Stimulated activated CD8-positive, alpha-beta memory T cell treated with anti-CD3 and anti-CD28 coated beads, Interleukin-7, amount 100 ng/mL, for 4 hours (primary cell): ENCODE results near the gene KCNMA1.

Source experiments
- DNase-seq, 2 donors: peaks; one replicate each; pipeline ENCODE4 v3.0.0-alpha.2; 2020; ENCODE audit warnings: low read depth in 2 of 2

The KCNMA1 gene

DNA sequence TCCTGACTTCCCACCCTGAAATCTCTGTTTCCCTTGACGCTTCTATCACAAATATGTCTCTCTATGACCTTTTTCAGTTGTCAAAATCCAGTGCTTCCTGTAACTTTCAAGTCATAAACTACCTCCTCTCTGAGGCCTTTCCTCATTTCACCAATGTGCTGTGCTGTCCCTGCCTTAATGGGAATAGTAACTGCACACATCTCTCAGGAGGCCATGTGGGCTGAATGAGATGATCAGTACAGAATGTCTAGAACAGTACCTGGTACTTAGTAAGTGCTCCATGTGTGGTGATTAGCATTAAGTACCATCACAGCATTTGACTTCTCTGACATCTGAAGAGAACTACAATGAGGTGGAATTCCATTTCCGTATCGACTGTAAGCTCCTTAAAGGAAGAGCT, 588.5 kb downstream of the KCNMA1 start:
- no peak for DNase-seq

DNA sequence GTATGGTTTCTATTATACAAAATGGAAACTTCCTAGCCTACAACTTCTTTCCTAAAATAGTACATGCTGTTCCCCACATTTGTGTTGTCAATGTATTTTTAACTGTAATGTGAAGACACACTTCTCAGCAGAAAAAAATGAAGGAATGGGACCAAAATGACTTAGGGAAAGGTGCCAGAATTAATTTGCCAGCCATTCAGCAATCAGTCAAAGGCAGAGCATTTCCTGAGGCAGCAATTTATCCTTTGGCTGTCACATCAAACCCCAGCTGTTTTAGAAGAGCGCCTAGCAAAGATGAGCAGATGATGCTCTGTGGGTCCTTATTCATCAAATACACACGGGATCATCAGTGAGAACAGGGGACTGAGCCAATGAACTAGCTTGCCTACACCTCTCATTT, 592.5 kb downstream of the KCNMA1 start:
- DNase-seq: no peak

DNA sequence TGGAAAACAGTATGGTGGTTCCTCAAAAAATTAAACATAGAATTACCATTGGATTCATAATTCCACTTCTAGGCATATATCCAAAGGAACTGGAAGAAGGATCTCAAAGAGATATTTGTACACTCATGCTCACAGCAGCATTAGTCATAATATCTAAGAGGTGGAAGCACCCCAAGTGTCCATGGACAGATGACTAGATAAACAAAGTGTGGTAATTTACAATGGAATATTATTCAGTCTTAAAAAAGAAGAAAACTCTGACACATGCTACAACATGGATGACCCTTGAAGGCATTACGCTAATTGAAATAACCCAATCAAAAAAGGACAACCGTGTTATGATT, 594.2 kb downstream of the KCNMA1 start:
- DNase-seq: no peak

DNA sequence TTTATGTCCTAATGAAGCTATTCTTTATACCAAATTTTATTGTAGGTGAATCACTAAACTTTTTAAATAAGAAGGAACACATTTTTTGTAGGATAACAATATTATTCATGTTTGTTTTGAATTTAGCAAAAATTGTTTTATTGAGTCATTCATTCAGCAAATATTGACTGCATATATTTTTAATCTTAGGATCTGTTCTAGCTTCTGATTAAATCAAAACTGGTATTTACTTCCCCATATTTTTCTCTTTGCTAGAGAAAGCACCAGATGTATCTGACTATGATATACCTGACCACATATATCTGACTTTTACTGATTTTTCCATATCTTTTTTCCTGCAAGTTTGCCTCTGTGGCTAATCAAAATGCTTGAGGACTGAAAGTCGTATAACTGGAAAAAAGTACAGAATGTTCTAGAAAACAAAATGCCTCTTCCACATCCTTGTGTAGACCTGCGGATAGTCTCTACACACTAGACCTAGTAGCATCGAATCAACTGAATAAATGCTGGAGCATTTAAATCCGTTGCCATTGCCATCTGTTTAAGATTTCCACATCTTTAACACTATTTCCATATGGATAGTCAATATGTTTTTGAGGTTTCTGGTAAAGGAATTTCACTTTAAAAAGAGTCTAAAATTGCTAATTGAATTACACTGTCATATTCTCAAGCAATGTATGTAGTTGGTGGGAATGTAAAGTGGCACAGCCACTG, 594.7 kb downstream of the KCNMA1 start:
- DNase-seq: no peak

DNA sequence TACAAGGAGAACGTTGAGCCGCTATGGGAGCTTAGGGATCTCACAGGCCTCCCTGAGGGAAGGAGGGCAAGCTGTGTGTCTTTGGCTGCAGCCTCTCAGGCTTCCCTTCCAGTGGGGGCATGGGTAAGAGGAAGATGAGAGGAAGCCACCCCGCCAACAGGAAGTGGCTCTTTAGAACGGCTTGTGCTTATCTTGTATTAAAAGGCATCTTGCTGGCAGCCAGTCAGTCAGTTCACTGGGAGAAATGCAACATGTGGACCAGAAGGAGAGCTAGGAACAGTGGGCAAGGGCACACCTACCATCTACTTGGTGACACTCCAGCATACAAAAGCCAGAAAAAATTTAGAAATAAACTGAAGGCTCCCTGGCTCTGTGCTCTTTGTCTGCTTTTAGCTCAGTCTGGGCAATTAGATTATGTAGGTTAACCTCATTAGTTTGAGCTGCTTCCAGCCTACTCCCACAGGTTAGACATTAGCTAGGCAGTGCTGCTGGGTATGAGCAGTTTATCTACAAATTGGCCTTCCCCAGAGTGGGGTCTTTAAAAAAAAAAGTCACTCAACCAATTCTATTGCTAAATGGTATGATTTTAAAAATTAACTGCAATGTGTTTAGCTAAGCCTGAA, 595.9 kb downstream of the KCNMA1 start:
- peak in 1 of 2 donors; percentile 3 for DNase-seq

DNA sequence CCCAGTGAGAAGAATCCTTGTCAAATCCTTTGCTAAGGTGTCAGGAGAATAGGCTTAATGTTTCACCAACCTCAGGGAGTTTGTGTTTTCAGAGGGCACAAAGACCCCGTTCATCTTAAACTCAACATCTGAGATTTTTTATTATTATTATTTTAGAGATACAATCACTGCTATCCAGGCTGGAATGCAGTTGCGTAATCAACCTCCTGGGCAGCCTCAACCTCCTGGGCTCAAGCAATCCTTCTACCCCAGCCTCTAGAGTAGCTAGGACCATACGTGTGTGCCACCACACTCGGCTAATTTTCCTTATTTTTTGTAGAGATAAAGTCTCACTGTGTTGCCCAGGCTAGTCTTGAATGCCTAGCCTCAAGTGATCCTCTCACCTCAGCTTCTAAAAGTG, 599.2 kb downstream of the KCNMA1 start:
- no peak for DNase-seq

DNA sequence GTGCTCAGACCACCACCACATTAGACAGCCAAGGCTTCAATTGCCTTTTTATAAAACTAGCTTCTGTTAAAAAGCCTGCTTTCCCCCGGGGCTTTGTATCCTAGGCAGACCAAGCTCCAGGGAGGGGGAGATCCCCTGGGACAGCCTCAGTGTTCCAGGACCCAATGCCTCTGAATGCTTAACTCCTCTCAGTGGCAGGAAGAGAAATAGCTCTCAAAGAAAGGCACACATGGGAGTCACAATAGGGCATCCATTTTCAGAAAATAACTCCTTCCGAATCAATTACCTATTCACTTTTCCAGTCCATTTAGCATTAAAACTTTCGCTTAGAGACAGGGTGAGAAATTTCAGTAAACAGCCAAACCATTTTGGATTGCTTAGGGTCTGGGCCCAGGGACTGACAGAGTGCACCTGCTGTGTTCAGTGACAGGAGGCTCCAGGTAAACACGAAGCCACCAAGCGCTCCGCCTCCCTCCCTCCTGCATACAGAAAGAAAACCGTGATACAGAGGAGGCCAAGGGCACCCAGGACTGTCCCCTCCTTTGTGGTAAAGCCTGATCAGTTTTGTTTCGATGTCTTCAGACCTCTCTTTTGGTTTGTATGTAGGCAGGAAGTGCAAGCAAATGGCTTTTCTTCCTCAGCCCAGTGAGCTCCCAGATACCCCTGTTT, 599.7 kb downstream of the KCNMA1 start:
- no peak for DNase-seq

DNA sequence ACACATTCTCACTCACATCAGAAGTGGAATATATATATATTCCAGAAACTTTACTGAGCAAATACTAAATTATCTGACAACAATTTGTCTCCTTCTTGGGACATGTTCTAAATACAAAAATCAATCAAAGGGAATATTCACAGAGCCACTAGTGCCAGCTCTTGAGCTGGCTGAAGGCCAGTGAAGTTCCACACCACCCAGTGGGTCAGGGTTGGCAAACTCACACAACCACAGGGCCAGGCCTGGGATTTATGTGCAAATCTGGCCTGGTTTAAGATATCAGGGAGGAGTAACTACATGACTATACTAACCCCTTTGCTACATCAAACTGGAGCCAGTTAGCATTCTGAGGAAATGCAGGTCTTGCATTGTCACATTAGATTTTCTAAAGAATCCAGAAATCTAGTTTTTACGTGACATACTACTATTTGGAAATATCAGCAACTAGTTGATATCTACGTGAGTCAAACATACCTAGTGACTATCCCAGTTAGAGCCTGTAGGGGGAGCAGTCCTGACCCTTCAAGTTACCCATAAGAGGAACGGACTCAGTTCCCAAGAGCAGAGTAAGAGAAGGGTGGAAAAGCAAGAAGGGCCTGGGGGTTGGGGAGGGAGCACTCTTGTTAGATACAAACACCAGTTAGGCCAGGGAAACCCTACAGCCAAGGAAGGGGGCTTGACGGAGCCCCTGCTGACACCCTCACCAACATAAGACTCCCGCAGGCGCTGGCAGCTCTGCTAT, 600.4 kb downstream of the KCNMA1 start:
- DNase-seq: no peak

DNA sequence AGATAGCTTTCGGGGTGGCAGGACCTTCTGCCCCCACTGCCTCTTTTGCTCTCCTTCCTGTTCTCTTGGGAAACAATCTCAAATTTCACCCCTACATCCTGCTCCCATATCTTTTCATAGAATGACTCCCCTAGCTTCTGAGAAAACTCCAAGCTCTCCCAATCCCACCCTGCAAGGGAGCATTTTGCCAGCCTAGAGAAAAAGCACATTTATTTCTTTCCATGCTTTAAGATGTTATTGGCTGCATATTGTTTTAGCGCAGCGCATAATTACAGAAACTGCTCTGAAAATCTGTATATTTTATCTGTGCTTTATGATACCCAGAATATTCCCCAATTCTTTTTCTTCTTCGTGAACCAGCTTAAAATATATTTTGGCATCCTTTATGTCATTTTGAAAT, 601.3 kb downstream of the KCNMA1 start:
- DNase-seq: no peak

DNA sequence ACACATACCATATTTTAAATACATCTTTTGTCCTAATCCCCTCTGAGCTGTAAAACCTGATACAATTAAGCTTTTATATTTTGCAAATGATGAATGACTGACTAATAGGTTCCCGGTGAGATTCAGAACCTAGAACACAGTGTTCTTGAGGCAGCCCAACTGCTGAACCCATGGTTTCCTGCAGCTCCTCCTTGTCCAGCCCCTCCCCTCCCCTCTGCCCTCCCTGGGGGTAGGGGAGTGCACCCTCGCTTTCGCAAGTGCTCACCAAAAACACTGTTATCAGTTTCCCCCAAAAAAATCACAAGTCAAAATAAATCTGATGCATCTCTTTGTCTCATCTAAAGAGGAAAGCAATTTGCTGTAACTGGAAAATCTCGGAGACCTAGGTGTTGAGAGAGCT, 602.8 kb downstream of the KCNMA1 start:
- DNase-seq: no peak

DNA sequence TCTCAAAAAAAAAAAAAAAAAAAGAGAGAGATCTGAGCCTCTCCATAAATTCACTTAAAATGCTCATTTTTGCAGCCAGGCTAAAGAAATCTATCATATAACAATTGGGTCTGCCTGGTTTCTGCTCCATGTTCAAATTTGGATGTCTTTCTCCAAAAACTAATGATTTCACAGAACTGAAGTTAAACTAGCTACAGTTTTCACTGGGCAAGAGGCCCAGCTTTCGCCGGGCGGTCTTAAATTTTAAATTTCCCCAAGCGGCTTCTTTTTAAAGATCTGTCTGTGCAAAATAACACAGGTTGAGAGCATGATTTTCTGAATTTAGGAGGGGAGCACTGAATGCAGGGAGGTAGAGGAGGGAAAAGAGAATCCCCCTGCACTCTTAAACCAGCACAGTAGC, 603.4 kb downstream of the KCNMA1 start:
- DNase-seq: no peak

DNA sequence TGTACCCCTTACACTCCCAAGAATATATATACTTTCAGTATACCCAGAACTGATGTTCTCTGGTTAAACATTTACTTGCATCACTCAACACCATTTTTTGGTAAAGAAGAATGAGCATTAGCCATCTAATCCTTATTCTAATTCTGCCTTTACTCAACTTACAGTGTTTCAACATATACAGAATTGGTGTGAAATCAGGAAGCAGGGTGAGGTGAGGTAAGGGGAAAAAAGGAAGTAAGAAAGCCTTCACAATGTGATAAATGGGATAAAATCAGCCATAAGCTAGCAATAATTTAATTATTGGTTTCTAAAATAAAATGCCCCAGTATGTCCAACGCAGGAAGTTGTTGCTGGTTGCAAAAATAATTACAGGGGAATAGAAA, 605.4 kb downstream of the KCNMA1 start:
- DNase-seq: no peak

DNA sequence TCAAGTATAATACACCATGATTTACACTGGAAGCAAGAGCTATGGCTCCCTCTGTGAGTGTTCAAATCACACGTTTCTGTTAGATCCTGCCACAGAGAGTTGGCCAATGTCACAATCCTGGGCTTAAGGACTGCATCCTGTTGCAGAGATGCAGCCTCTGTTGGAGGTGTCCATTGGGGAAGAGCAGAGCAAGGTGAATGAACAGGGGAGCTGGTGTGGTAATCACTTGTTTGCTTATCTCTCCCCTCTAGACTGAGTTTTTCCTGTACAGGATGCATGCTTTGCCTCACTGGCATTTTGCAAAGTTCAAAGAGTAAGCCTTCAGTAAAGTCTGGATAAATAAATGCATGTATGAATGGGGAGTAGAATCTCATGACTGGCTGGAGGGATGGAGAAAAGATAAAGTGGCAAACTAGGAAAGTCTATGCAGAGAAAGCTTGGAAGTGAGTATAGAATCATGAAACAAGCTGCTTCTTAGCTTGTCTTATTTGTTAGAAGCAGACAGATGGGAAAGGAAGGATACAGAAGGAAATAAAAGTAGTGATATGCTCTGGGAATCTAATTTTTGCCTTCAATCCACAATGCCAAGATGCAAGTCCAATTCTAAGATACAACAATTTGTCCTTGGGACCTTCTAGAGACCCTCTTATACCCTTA, 605.9 kb downstream of the KCNMA1 start:
- no peak for DNase-seq

DNA sequence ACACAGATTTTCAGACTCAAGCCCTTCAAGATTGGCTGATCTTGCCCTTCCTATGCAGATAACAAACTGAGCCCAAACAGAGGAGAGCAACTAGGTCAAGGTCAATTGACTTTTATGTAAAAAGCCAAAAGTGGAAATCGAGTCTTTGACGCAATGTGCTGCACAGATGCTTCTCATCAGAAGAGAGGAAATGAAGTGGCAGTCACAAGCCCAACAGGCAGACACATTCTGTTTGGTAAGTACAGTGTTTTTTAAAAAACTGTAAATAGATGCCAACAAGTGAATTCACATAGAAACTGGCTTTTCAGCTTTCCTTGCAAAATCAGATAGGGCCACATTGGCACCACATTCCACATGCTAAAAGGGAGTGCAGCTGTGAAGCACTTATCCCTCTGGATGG, 606.6 kb downstream of the KCNMA1 start:
- DNase-seq: no peak

DNA sequence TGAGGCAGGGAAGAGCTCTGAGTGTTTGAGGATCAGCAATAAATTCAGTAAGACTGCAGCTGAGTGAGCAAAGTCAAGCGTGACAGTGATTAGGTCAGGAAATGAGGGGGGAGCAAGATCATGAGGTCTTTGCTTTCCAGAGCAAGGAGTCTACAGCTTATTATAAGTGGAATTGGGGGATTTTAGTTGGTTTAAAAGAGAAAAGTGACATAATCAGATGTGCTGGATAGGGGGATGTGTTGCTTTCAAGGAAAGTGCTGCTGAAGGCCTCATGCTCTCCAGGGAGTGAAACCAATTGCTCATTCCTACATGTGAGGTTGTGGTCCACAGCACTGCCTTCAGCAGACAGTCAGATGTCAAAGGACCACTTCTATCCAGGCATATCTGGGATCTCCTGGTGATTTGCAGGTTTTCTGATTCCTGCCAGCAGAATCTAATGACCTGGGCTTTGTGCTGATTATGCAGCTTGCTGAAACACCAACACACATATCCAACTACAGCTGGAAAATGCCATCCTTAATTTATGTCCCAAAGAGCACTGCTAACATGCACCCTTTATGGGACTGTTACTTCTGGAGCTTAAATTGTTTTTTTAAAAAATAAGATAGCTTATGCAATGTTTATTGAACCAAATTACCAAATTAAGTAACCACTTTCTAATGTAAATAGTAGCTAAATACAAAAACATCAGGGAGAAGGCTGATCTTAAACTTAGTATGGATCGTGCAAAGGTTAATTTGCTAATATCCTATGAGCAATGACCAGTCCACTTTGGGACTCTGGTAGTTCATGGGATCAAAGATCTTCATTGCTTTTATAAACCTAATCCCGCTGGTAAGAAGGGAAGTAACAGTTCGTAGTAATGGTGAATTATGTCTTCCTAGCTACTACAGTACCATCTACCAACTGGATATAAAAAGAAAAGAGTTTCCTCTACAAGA, 607.6 kb downstream of the KCNMA1 start:
- no peak for DNase-seq

DNA sequence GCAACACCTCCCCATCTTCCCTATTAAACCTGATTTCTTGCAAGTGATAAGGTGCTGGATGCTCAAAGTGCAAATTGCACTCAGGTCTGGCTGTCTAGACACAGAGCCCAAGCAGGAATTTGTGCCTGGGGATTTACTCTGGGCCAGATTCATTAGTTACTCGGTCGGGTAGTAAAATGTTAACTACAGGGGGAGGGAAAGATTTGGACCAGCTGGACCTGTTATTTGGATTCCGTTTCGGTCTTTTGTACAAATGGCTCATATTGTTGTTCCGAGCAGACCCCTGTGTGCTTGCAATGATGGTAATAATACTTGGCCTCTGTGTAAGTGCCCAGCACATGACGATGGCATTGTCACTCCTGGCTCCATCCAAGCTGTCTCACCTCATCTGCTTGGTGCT, 609.6 kb downstream of the KCNMA1 start:
- DNase-seq: no peak

DNA sequence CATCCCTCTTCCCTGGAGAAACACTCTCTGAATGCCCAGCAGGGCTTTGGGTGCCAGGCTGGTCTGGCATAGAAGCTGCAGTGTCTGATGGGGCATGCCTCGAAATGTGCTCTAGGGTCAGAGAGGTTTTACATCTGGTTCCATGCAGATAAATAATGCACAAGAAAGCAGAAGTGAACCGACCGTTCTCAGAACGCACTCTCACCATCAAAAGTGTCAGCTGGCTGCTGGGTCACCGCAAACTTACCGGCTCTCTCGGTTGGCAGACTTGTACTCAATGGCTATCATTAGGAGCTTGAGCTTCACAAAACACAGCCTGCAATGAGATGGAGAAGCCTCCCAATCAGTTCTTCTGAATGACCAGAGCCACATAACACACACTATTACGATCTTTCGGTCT, 610.0 kb downstream of the KCNMA1 start:
- no peak for DNase-seq

DNA sequence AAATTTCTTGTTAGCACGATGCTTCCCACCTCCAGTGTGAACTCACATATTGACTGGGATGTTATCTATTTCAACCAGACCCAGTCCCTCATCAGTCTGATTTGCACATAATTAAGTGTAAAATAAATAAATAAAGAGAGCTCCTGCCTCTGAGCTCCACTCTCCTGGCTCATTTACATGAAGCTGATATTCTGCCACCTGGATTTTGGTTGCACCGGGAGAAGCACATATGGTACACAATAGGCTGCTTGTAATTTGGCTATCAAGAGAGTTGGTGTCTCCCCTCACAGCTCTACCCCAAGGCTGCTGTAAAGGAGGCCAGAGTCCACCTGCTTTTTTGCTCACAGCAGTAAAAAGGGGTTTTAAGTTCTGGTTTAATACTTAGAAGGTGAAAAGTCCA, 610.5 kb downstream of the KCNMA1 start:
- no peak for DNase-seq

DNA sequence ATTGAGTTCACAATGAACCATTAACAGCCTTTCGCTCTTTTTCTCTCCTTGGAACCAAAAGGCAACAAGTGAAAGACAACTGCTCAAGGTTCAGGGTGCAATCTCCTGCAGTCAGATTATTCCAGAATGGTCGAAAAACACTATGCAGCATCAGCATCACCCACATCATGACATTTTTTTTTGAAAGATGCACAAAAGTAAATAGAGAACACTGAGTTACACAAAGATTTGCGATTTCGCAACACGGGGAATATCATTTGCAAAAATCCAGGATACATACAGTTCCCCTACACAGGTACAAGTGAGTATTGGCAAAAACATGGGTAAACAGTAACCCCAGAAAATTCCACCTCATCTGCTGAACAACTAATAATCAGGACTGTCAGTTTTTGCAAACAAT, 611.5 kb downstream of the KCNMA1 start:
- DNase-seq: no peak

DNA sequence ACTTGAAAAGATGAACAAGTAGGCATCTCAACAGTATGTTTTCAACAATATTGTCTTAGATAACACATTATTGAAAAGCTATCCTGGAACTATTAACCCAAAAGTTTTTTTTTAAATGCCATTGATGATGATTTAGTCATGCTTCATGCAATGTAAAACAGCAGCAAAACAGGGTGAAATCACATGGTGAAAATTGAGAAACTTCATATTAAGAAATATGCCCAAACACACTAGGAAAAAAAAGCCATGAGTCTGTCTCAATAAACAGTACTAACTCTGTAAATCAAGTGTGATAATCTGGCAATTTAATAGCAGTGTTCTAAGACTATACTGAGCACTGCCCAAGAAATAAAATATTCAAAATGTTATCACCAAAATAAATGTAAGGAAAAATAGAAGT, 613.1 kb downstream of the KCNMA1 start:
- no peak for DNase-seq

DNA sequence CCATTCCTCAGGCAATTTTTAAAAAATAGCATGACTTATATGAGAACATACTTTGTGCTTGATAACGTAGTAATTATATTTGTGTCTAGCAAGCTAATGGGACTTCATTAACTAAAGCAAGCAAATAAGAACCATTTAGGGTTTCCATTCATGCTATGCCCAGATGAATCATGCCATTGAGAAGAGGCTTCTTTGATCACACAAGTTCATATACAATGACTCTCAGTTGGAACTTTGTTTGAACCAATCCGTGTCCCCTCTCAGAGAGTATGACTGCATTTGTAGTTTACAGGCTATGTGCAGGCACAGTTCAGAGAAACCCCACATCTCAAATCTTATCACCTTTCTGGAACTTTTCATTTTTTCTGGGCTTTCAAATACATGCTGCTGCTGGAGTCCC, 614.2 kb downstream of the KCNMA1 start:
- no peak for DNase-seq
